ENCODE results near the gene DNM3.

Gene DNM3

GRCh38 chr1:172376431-172376830 is 535.1 kb downstream of the DNM3 start:
- no peak for DNase-seq (ENCODE audit: low spot score)
- no peak for TF ChIP-seq CTCF (IDR thresholded peaks at IDR 0.05; ENCODE audit: extremely low read depth, missing control alignments)

DNA sequence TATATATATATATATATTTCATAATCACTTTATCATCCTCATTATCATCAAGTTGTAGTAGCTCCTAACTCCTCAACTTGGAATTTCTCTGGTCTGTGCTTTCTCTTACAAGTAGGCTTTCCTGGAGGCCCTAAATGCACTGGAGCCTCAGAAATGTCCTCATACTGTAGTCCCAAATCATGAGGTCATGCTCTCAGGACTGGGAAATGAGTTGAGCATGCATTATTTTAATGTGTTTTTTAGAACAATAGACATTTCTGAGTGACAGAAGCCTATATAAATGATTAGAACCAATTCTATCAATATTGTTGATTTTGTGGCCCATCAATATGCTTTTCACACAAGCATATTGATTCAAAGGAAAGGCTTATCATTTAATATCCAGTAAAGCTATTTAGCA is 536.3 kb downstream of the DNM3 start:
- TF ChIP-seq CTCF (IDR thresholded peaks at IDR 0.05; ENCODE audit: extremely low read depth, missing control alignments): no peak
- no peak for DNase-seq (ENCODE audit: low spot score)

- DNase-seq (ENCODE audit: low spot score): no peak
- no peak for TF ChIP-seq CTCF (IDR thresholded peaks at IDR 0.05; ENCODE audit: extremely low read depth, missing control alignments)
Measured at GRCh38 chr1:172378109-172378760, 536.9 kb downstream of the DNM3 start.

GRCh38 chr1:172380441-172381244 is 539.3 kb downstream of the DNM3 start:
- TF ChIP-seq CTCF (IDR thresholded peaks at IDR 0.05; ENCODE audit: extremely low read depth, missing control alignments): no peak
- DNase-seq (ENCODE audit: low spot score): peak; percentile 38

DNA sequence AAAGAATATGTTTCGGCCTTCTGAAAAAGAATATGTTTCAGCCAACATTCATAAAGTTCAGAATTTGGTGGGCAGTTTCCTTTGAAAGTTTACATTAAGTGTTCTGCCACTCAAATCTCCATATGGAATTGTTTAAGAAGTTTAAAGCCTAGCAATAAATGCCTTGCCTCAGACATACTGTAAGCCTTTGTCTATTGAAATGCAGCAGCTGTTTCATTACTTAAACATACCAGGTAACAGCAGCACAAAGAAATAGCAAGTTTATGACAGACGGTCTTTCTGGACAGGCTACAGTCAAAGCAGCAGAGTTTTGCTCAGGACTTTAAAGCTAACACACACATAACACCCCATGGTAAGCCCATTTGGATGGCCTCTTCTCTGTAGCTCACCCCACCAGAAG is 540.6 kb downstream of the DNM3 start:
- no peak for DNase-seq (ENCODE audit: low spot score)
- no peak for TF ChIP-seq CTCF (IDR thresholded peaks at IDR 0.05; ENCODE audit: extremely low read depth, missing control alignments)

DNA sequence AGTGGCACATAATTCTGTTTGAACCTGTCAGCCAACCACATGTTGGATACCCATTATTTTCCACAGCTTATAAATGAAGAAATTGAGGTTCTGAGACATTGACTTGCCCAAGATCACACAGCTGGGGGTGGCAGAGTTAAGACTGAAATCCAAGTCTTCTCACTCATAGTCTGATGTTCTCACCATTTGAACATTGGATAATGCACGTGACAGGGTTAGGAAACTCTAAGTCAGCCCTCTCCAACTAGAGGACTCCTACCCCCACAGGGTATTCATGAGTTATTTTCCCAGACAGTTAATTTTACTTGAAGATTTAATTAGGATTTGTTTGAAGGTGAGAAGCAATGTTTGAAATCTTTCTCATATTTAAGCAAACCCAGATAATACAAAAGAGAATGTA is 541.1 kb downstream of the DNM3 start:
- TF ChIP-seq CTCF (IDR thresholded peaks at IDR 0.05; ENCODE audit: extremely low read depth, missing control alignments): no peak
- DNase-seq (ENCODE audit: low spot score): no peak

DNA sequence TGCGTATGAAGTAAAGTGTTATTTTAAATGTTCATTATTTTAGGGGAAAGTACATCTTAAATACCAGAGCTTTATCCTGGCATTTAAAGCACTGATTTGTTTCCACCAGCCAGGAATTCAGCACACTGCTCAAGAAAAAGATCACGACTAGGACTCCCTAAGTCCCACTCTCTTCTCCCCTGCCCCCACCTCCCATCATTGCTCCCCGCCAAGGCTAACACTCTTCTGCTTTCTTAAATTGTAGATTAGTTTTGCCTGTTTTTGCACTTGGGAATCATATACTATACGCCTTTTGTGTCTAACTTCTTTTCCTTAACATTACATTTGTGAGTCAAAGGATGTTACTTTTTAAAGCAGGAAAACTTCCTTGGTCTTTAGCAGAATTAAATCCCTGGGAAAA is 541.7 kb downstream of the DNM3 start:
- DNase-seq (ENCODE audit: low spot score): no peak
- TF ChIP-seq CTCF (IDR thresholded peaks at IDR 0.05; ENCODE audit: extremely low read depth, missing control alignments): no peak
